SK-N-SH treated with all-trans-retinoic acid at 6 μM for 48 hours (cell line): ENCODE results near the gene AP3S2.
A peak's percentile ranks its signal among the peaks of the same experiment; 100 is the strongest.

Experiments
- ATAC-seq: fragments of 200-7000 bp; cut with Tn5 transposase; 3 replicates; pipeline ENCODE4 v1.9.1; 2020; ENCODE audit warnings: mild to moderate bottlenecking, moderate library complexity
- ARNTL ChIP-seq: fragments of 450-650 bp; formaldehyde crosslinking; IDR thresholded peaks from 2 replicates; pipeline ENCODE4 v1.5.0; 2020; ENCODE audit warnings: low read depth, mild to moderate bottlenecking, moderate library complexity, borderline replicate concordance
- BACH2 ChIP-seq: fragments of 250-450 bp; sonication (Bioruptor Pico); IDR thresholded peaks from 2 replicates; pipeline ENCODE4 v1.9.0; 2021; ENCODE audit warnings: mild to moderate bottlenecking, borderline replicate concordance
- CREB5 ChIP-seq: fragments of 250-450 bp; sonication (Bioruptor Pico); IDR thresholded peaks from 2 replicates; pipeline ENCODE4 v1.5.1; 2020; ENCODE audit warnings: low read depth, mild to moderate bottlenecking, moderate library complexity
- CSDC2 ChIP-seq: fragments of 250-450 bp; sonication (Bioruptor Pico); IDR thresholded peaks from 2 replicates; pipeline ENCODE4 v1.5.0; 2020; ENCODE audit warnings: mild to moderate bottlenecking, moderate library complexity
- CSRNP3 ChIP-seq: fragments of 250-450 bp; sonication (Bioruptor Pico); IDR thresholded peaks from 2 replicates; pipeline ENCODE4 v1.5.1; 2021; ENCODE audit warnings: mild to moderate bottlenecking, moderate library complexity
- ESRRG ChIP-seq: fragments of 250-450 bp; sonication (Bioruptor Pico); IDR thresholded peaks from 2 replicates; pipeline ENCODE4 v1.6.1; 2021; ENCODE audit warnings: mild to moderate bottlenecking
- GLIS3 ChIP-seq: fragments of 250-450 bp; sonication (Bioruptor Pico); IDR thresholded peaks from 2 replicates; pipeline ENCODE4 v1.5.0; 2020; ENCODE audit warnings: mild to moderate bottlenecking, moderate library complexity
- ISL1 ChIP-seq: fragments of 250-450 bp; sonication (Bioruptor Pico); IDR thresholded peaks from 2 replicates; pipeline ENCODE4 v2.1.2; 2022; ENCODE audit warnings: mild to moderate bottlenecking, moderate library complexity
- OSR1 ChIP-seq: fragments of 250-450 bp; sonication (Bioruptor Pico); IDR thresholded peaks from 2 replicates; pipeline ENCODE4 v1.8.0; 2022; ENCODE audit warnings: moderate library complexity, mild to moderate bottlenecking, inconsistent platforms
- POU6F1 ChIP-seq: fragments of 250-450 bp; sonication (Bioruptor Pico); IDR thresholded peaks from 2 replicates; pipeline ENCODE4 v1.8.0; 2021; ENCODE audit warnings: low read depth, mild to moderate bottlenecking, moderate library complexity, borderline replicate concordance
- RARB ChIP-seq: fragments of 250-450 bp; sonication (Bioruptor Pico); IDR thresholded peaks from 2 replicates; pipeline ENCODE4 v1.8.0; 2021; ENCODE audit warnings: mild to moderate bottlenecking, moderate library complexity
- SNAI2 ChIP-seq: fragments of 250-450 bp; sonication (Bioruptor Pico); IDR thresholded peaks from 2 replicates; pipeline ENCODE4 v1.5.0; 2020; ENCODE audit warnings: mild to moderate bottlenecking, moderate library complexity
- TCF4 ChIP-seq: fragments of 250-450 bp; sonication (Bioruptor Pico); IDR thresholded peaks from 2 replicates; pipeline ENCODE4 v1.8.0; 2021; ENCODE audit warnings: mild to moderate bottlenecking, moderate library complexity, borderline replicate concordance
- ZC3H10 ChIP-seq: fragments of 250-450 bp; sonication (Bioruptor Pico); IDR thresholded peaks from 2 replicates; pipeline ENCODE4 v1.5.1; 2021; ENCODE audit warnings: mild to moderate bottlenecking, moderate library complexity
- ZFP3 ChIP-seq: fragments of 250-450 bp; sonication (Bioruptor Pico); IDR thresholded peaks from 2 replicates; pipeline ENCODE4 v1.5.0; 2020; ENCODE audit warnings: mild to moderate bottlenecking, moderate library complexity
- ZFP30 ChIP-seq: fragments of 450-650 bp; formaldehyde crosslinking; IDR thresholded peaks from 2 replicates; pipeline ENCODE4 v1.5.0; 2022; ENCODE audit warnings: mild to moderate bottlenecking, moderate library complexity
- ZNF565 ChIP-seq: fragments of 450-650 bp; formaldehyde crosslinking; conservative IDR thresholded peaks from 2 replicates; pipeline ENCODE4 v1.5.0; 2020; ENCODE audit warnings: low read depth, mild to moderate bottlenecking, moderate library complexity
- ZNF70 ChIP-seq: fragments of 450-650 bp; formaldehyde crosslinking; IDR thresholded peaks from 2 replicates; pipeline ENCODE4 v1.5.0; 2020; ENCODE audit warnings: mild to moderate bottlenecking, moderate library complexity
- ZNF8 ChIP-seq: fragments of 450-650 bp; formaldehyde crosslinking; IDR thresholded peaks from 2 replicates; pipeline ENCODE4 v1.5.0; 2020; ENCODE audit warnings: mild to moderate bottlenecking, moderate library complexity
- TF ChIP-seq, protein P1 (sequence below): fragments of 250-450 bp; sonication (Bioruptor Pico); IDR thresholded peaks from 2 replicates; pipeline ENCODE4 v1.5.0; 2020; ENCODE audit warnings: mild to moderate bottlenecking, moderate library complexity

AP3S2 gene

GRCh38 chr15:89810837-89811236 is 83.0 kb downstream of the AP3S2 start:
- ATAC-seq, result no peak
- TF ChIP-seq ZNF8 (CRISPR knock-in tag) (no peak), ISL1 (no peak), ZNF70 (CRISPR knock-in tag) (no peak), ARNTL (CRISPR knock-in tag) (no peak), BACH2 (CRISPR knock-in tag) (no peak), ZFP30 (no peak), ZNF565 (CRISPR knock-in tag) (no peak), ESRRG (CRISPR knock-in tag) (no peak), RARB (no peak), CSRNP3 (no peak), ZC3H10 (CRISPR knock-in tag) (no peak), SNAI2 (CRISPR knock-in tag) (no peak), CREB5 (no peak), TCF4 (CRISPR knock-in tag) (no peak), ZFP3 (CRISPR knock-in tag) (no peak), CSDC2 (CRISPR knock-in tag) (no peak)
- TF ChIP-seq, protein P1, sequence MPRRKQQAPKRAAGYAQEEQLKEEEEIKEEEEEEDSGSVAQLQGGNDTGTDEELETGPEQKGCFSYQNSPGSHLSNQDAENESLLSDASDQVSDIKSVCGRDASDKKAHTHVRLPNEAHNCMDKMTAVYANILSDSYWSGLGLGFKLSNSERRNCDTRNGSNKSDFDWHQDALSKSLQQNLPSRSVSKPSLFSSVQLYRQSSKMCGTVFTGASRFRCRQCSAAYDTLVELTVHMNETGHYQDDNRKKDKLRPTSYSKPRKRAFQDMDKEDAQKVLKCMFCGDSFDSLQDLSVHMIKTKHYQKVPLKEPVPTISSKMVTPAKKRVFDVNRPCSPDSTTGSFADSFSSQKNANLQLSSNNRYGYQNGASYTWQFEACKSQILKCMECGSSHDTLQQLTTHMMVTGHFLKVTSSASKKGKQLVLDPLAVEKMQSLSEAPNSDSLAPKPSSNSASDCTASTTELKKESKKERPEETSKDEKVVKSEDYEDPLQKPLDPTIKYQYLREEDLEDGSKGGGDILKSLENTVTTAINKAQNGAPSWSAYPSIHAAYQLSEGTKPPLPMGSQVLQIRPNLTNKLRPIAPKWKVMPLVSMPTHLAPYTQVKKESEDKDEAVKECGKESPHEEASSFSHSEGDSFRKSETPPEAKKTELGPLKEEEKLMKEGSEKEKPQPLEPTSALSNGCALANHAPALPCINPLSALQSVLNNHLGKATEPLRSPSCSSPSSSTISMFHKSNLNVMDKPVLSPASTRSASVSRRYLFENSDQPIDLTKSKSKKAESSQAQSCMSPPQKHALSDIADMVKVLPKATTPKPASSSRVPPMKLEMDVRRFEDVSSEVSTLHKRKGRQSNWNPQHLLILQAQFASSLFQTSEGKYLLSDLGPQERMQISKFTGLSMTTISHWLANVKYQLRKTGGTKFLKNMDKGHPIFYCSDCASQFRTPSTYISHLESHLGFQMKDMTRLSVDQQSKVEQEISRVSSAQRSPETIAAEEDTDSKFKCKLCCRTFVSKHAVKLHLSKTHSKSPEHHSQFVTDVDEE (CRISPR knock-in tag), result no peak

GRCh38 chr15:89809787-89810148 is 84.0 kb downstream of the AP3S2 start:
- ATAC-seq, result no peak
- TF ChIP-seq POU6F1 (CRISPR knock-in tag) (no peak), ZFP3 (CRISPR knock-in tag) (peak; percentile 95)
- TF ChIP-seq, all 23 proteins: peak for 1

DNA sequence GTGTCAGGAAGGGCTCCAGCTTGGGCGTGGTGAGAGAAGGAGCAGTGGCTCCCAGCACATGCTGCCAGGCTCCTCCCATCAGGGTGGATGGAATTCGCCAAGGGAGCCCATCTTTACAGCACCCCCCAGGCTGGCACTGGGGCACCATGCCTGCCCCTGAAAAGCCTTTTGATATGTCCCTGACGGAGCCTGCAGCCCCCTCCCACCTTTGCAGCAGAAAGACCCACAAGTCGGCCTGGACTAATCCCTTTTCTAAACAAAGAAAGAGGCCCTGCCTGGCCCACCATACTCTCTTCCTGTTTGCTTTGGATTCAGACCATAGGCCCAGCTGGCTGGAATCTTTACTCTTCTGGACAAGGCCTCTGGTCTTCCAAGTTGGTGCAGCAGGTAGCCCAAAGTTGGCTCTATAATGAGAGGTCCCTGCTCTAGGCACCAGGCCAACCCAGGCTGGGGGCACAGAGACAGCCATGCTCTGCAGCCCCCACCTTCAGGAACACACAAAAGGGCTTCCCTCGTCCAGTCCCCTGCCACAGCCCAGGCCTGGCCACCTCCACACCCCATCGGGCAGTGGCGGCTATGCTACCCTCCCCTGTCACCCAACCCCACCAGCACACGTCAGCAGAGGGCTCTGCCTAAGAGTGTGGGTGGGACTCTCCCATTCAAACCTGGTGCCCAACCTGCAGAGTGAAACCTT is 84.6 kb downstream of the AP3S2 start:
- no peak for ATAC-seq
- no peak for TF ChIP-seq RARB
- TF ChIP-seq ESRRG (CRISPR knock-in tag), result no peak
- TF ChIP-seq OSR1 (CRISPR knock-in tag), result no peak
- TF ChIP-seq CSRNP3, result no peak
- no peak for TF ChIP-seq GLIS3

DNA sequence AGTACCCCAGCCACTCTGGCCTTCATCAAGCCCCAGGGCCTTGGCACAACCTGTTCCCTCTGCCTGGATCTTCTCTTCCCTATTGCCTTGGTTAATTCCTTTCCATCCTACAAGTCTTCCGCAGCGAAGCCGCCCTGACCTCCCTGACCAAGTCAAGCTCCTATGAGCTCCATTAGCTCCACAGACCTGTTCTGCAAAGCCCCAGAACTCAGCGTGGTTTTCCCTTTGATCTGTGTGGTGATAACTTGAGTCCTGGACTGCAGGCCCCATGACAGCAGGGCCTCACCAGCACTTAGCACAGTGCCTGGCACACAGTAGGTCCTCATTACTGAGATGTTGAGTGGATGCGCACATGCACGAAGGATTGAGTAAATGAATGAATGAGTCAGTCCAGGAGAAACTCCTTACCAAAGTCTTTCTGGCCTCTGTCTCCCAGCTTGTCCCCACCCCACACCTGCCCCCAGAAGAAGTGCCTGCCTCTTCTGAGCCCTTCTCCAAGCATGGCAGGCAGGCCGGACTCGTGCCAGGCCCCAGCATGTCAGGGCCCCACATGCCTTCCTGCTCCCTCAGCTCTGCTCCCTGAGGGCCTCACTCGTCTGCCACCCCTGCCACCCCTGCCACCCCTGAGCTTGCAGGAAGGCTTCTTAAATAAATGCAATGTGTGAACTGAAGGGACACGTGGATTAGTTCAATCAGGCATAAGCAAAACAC is 85.5 kb downstream of the AP3S2 start:
- ATAC-seq, result no peak
- TF ChIP-seq GLIS3, result no peak
- no peak for TF ChIP-seq ARNTL (CRISPR knock-in tag)
- TF ChIP-seq OSR1 (CRISPR knock-in tag), result no peak
- TF ChIP-seq, protein P1 (CRISPR knock-in tag), result no peak
- no peak for TF ChIP-seq CREB5
- no peak for TF ChIP-seq SNAI2 (CRISPR knock-in tag)
- TF ChIP-seq CSDC2 (CRISPR knock-in tag), result no peak
